Measurements from ENCODE around the gene WBP11. TPM values are rescaled to one million over a fixed set of nuclear protein-coding genes. Genes with fewer than 3 reads are reported as not detected.
A peak's percentile ranks its signal among the peaks of the same experiment; 100 is the strongest.
"Not testable (repeated sequence)": the region's sequence is repeated elsewhere in the genome, so short reads cannot be mapped to it uniquely, and the experiment has no call there.

The WBP11 gene
- total RNA-seq, 1 experiment from 2014 or later: 22.7 TPM

GRCh38 chr12:14756334-14757143 lies 46.7 kb downstream of the WBP11 start:
- Histone ChIP-seq H3K9me3 (ENCODE audit: low read length) (no peaks in the 10 kb centered on the region), H4K20me1 (ENCODE audit: insufficient read depth, low read depth, low read length) (no peaks in the 10 kb centered on the region), H3K9me2 (replicated peaks; ENCODE audit: insufficient read depth, low read length) (no peaks in the 10 kb centered on the region), H3K79me2 (ENCODE audit: low read length) (no peaks in the 10 kb centered on the region), H3K27me3 (ENCODE audit: low read length) (no peaks in the 10 kb centered on the region), H3K4me2 (ENCODE audit: low read depth, low read length, poor library complexity, severe bottlenecking) (no peak overlapping the region), H2AFZ (ENCODE audit: low read length) (no peak overlapping the region), H3K36me3 (ENCODE audit: insufficient read depth, low read length) (no peaks in the 10 kb centered on the region), H3K4me1 (ENCODE audit: low read length) (no peaks in the 10 kb centered on the region), H3K4me3 (ENCODE audit: low read length) (no peak overlapping the region), H3K9ac (ENCODE audit: low read length) (no peak overlapping the region), H3K27ac (ENCODE audit: low read length) (no peak overlapping the region)
- peak; percentile 70 for DNase-seq

- H3K9me2 ChIP-seq (replicated peaks; ENCODE audit: insufficient read depth, low read length): no peaks in the 10 kb centered on the region
- no peaks in the 10 kb centered on the region for H4K20me1 ChIP-seq (ENCODE audit: insufficient read depth, low read depth, low read length)
- no peak overlapping the region for H3K4me3 ChIP-seq (ENCODE audit: low read length)
- no peaks in the 10 kb centered on the region for H3K9me3 ChIP-seq (ENCODE audit: low read length)
- H3K4me1 ChIP-seq (ENCODE audit: low read length): no peaks in the 10 kb centered on the region
- no peaks in the 10 kb centered on the region for H3K36me3 ChIP-seq (ENCODE audit: insufficient read depth, low read length)
- H2AFZ ChIP-seq (ENCODE audit: low read length): no peak overlapping the region
- no peak overlapping the region for H3K27ac ChIP-seq (ENCODE audit: low read length)
- no peak overlapping the region for H3K9ac ChIP-seq (ENCODE audit: low read length)
- no peak for DNase-seq
- H3K79me2 ChIP-seq (ENCODE audit: low read length): no peaks in the 10 kb centered on the region
- no peaks in the 10 kb centered on the region for H3K27me3 ChIP-seq (ENCODE audit: low read length)
- H3K4me2 ChIP-seq (ENCODE audit: low read depth, low read length, poor library complexity, severe bottlenecking): no peak overlapping the region
These were observed 51.3 kb downstream of the WBP11 start for GRCh38 chr12:14751986-14752385.

DNA sequence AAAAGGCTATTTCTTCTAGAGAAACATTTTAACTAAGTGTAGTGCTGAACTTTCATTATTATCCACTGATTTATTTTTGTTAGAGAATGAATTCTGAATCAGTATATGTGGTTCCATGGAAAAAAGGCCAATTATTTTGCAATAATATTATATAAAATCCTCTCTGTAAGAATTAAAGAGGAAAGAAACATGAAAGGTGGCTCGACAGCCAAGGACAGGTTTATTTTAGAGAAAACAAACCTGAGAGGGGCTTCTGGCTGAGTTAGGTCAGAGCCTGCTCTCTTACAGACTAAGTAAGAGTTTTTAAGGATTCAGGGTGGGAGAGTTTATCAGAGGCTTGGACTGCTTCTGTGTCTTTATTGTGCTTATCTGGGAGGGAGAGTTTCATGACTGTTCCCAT lies 60.2 kb downstream of the WBP11 start:
- Histone ChIP-seq H3K4me1 (ENCODE audit: low read length) (peaks cover 8% of the 10 kb centered on the region), H3K79me2 (ENCODE audit: low read length) (no peaks in the 10 kb centered on the region), H3K4me3 (ENCODE audit: low read length) (no peak overlapping the region), H3K27me3 (ENCODE audit: low read length) (no peaks in the 10 kb centered on the region), H3K4me2 (ENCODE audit: low read depth, low read length, poor library complexity, severe bottlenecking) (no peak overlapping the region), H3K9me2 (replicated peaks; ENCODE audit: insufficient read depth, low read length) (no peaks in the 10 kb centered on the region), H2AFZ (ENCODE audit: low read length) (no peak overlapping the region), H3K27ac (ENCODE audit: low read length) (no peak overlapping the region), H3K36me3 (ENCODE audit: insufficient read depth, low read length) (no peaks in the 10 kb centered on the region), H4K20me1 (ENCODE audit: insufficient read depth, low read depth, low read length) (no peaks in the 10 kb centered on the region), H3K9me3 (ENCODE audit: low read length) (no peaks in the 10 kb centered on the region), H3K9ac (ENCODE audit: low read length) (no peak overlapping the region)
- DNase-seq: no peak

GRCh38 chr12:14741942-14742341 lies 61.3 kb downstream of the WBP11 start:
- H3K4me2 ChIP-seq (ENCODE audit: low read depth, low read length, poor library complexity, severe bottlenecking): no peak overlapping the region
- no peaks in the 10 kb centered on the region for H3K27me3 ChIP-seq (ENCODE audit: low read length)
- H2AFZ ChIP-seq (ENCODE audit: low read length): no peak overlapping the region
- no peak overlapping the region for H3K4me3 ChIP-seq (ENCODE audit: low read length)
- H3K4me1 ChIP-seq (ENCODE audit: low read length): peaks cover 8% of the 10 kb centered on the region
- no peak overlapping the region for H3K9ac ChIP-seq (ENCODE audit: low read length)
- H4K20me1 ChIP-seq (ENCODE audit: insufficient read depth, low read depth, low read length): no peaks in the 10 kb centered on the region
- DNase-seq: no peak
- no peak overlapping the region for H3K27ac ChIP-seq (ENCODE audit: low read length)
- H3K79me2 ChIP-seq (ENCODE audit: low read length): no peaks in the 10 kb centered on the region
- H3K9me3 ChIP-seq (ENCODE audit: low read length): no peaks in the 10 kb centered on the region
- no peaks in the 10 kb centered on the region for H3K9me2 ChIP-seq (replicated peaks; ENCODE audit: insufficient read depth, low read length)
- H3K36me3 ChIP-seq (ENCODE audit: insufficient read depth, low read length): no peaks in the 10 kb centered on the region

GRCh38 chr12:14741153-14741552 lies 62.1 kb downstream of the WBP11 start:
- Histone ChIP-seq H3K27me3 (ENCODE audit: low read length) (no peaks in the 10 kb centered on the region), H3K4me1 (ENCODE audit: low read length) (peaks cover 8% of the 10 kb centered on the region), H3K36me3 (ENCODE audit: insufficient read depth, low read length) (no peaks in the 10 kb centered on the region), H3K4me2 (ENCODE audit: low read depth, low read length, poor library complexity, severe bottlenecking) (no peak overlapping the region), H3K9ac (ENCODE audit: low read length) (no peak overlapping the region), H4K20me1 (ENCODE audit: insufficient read depth, low read depth, low read length) (no peaks in the 10 kb centered on the region), H3K79me2 (ENCODE audit: low read length) (no peaks in the 10 kb centered on the region), H3K4me3 (ENCODE audit: low read length) (no peak overlapping the region), H3K9me2 (replicated peaks; ENCODE audit: insufficient read depth, low read length) (no peaks in the 10 kb centered on the region), H3K27ac (ENCODE audit: low read length) (no peak overlapping the region), H2AFZ (ENCODE audit: low read length) (no peak overlapping the region), H3K9me3 (ENCODE audit: low read length) (no peaks in the 10 kb centered on the region)
- DNase-seq: no peak

DNA sequence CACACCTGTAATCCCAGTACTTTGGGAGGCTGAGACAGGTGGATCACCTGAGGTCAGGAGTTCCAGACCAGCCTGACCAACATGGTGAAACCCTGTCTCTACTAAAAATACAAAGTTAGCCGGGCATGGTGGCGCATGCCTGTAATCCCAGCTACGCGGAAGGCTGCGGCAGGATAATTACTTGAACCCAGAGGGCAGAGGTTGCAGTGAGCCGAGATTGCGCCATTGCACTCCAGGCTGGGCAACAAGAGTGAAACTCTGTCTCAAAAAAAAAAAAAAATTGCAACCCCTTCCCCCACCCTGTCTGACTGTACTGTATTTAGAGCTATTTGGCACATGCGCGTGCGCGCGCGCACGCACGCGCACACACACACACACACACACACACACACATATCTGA lies 66.8 kb downstream of the WBP11 start:
- not testable (repeated sequence) for H3K4me3 ChIP-seq (ENCODE audit: low read length); H3K9ac ChIP-seq (ENCODE audit: low read length); H3K36me3 ChIP-seq (ENCODE audit: insufficient read depth, low read length); H3K79me2 ChIP-seq (ENCODE audit: low read length); H2AFZ ChIP-seq (ENCODE audit: low read length); H3K4me1 ChIP-seq (ENCODE audit: low read length); H3K9me3 ChIP-seq (ENCODE audit: low read length); H3K4me2 ChIP-seq (ENCODE audit: low read depth, low read length, poor library complexity, severe bottlenecking); H3K27me3 ChIP-seq (ENCODE audit: low read length); H3K9me2 ChIP-seq (replicated peaks; ENCODE audit: insufficient read depth, low read length); H4K20me1 ChIP-seq (ENCODE audit: insufficient read depth, low read depth, low read length); H3K27ac ChIP-seq (ENCODE audit: low read length); DNase-seq

Other genes with a start within 250 kb of the WBP11 start
- not detected in 2 replicates for gene PLBD1, start 235.6 kb downstream of the WBP11 start, total RNA-seq (2014; rRNA removed; shearing (Covaris generic); ENCODE audit: low replicate concordance)
- gene GUCY2C, start 106.9 kb downstream of the WBP11 start, total RNA-seq (2014; rRNA removed; shearing (Covaris generic); ENCODE audit: low replicate concordance): 0.07 and 0.48 TPM in 2 replicates
- gene C12orf60, start 192 bp upstream of the WBP11 start, total RNA-seq (2014; rRNA removed; shearing (Covaris generic); ENCODE audit: low replicate concordance): 0.52 and 0.69 TPM in 2 replicates
- gene SMCO3, start 10.7 kb upstream of the WBP11 start, total RNA-seq (2014; rRNA removed; shearing (Covaris generic); ENCODE audit: low replicate concordance): not detected in 2 replicates
- gene ART4, start 40.0 kb upstream of the WBP11 start, total RNA-seq (2014; rRNA removed; shearing (Covaris generic); ENCODE audit: low replicate concordance): not detected in 2 replicates
- not detected in 2 replicates for gene MGP, start 82.4 kb upstream of the WBP11 start, total RNA-seq (2014; rRNA removed; shearing (Covaris generic); ENCODE audit: low replicate concordance)
- gene ERP27, start 135.1 kb upstream of the WBP11 start, total RNA-seq (2014; rRNA removed; shearing (Covaris generic); ENCODE audit: low replicate concordance): 0.18 and 0.60 TPM in 2 replicates
- 503 and 765 TPM in 2 replicates for gene ARHGDIB, start 158.1 kb upstream of the WBP11 start, total RNA-seq (2014; rRNA removed; shearing (Covaris generic); ENCODE audit: low replicate concordance)
- gene PDE6H, start 169.6 kb upstream of the WBP11 start, total RNA-seq (2014; rRNA removed; shearing (Covaris generic); ENCODE audit: low replicate concordance): not detected in 2 replicates